Stimulated activated CD8-positive, alpha-beta memory T cell treated with anti-CD3 and anti-CD28 coated beads, Interleukin-4, amount 100 ng/mL, for 48 hours (primary cell): Measurements from ENCODE around the gene PCGF3.
"Not testable (repeated sequence)": the region's sequence is repeated elsewhere in the genome, so short reads cannot be mapped to it uniquely, and the experiment has no call there.

ENCODE experiments used
- DNase-seq: peaks from one replicate; pipeline ENCODE4 v3.0.0-alpha.2; 2020

PCGF3 gene

GRCh38 chr4:669806-670559 is 35.6 kb upstream of the PCGF3 start:
- not testable (repeated sequence) for DNase-seq

- DNase-seq, result no peak
Observed at GRCh38 chr4:671769-672168, 33.9 kb upstream of the PCGF3 start.

GRCh38 chr4:673349-674091 is 32.1 kb upstream of the PCGF3 start:
- no peak for DNase-seq

- DNase-seq, result peak; percentile 98
Observed at GRCh38 chr4:674172-675035, 31.2 kb upstream of the PCGF3 start, which contains the start of the genes ATP5ME and MYL5. ATP5ME (minus strand) TSS chr4:674276; CDS start chr4:674247, 29 bp downstream. MYL5 (plus strand) TSS chr4:674542; CDS start chr4:678027, 3,485 bp downstream.

GRCh38 chr4:675036-675882 is 30.4 kb upstream of the PCGF3 start:
- DNase-seq, result no peak

GRCh38 chr4:675980-676870 is 29.4 kb upstream of the PCGF3 start:
- DNase-seq, result no peak

GRCh38 chr4:676871-677235 is 28.8 kb upstream of the PCGF3 start:
- DNase-seq, result no peak

- DNase-seq, result no peak
Observed at GRCh38 chr4:677431-678293, 28.0 kb upstream of the PCGF3 start.

GRCh38 chr4:678331-679103 is 27.1 kb upstream of the PCGF3 start:
- no peak for DNase-seq

GRCh38 chr4:679104-679481 is 26.5 kb upstream of the PCGF3 start:
- DNase-seq, result no peak

GRCh38 chr4:679629-680028 is 26.0 kb upstream of the PCGF3 start:
- no peak for DNase-seq

- DNase-seq, result no peak
Observed at GRCh38 chr4:680091-680490, 25.5 kb upstream of the PCGF3 start.

- no peak for DNase-seq
Observed at GRCh38 chr4:680551-680927, 25.1 kb upstream of the PCGF3 start.

- DNase-seq, result peak; percentile 70
Observed at GRCh38 chr4:680928-681645, 24.5 kb upstream of the PCGF3 start.

GRCh38 chr4:681736-682451 is 23.7 kb upstream of the PCGF3 start:
- DNase-seq, result no peak

GRCh38 chr4:682490-683172 is 23.0 kb upstream of the PCGF3 start:
- no peak for DNase-seq

- DNase-seq, result no peak
Observed at GRCh38 chr4:683247-683897, 22.3 kb upstream of the PCGF3 start.
